Left lobe of liver (tissue), 2 donors: ENCODE results near the gene SHISA7. TPM values are rescaled to one million over a fixed set of nuclear protein-coding genes. Genes with fewer than 3 reads are reported as not detected.

Experiments used
- ATAC-seq: fragments of 200-7000 bp; cut with Tn5 transposase; one replicate; pipeline ENCODE4 v1.9.1; 2020; ENCODE audit warnings: mild to moderate bottlenecking, moderate library complexity
- DNase-seq: peaks from one replicate; pipeline ENCODE4 v3.0.0-alpha.2; 2020; ENCODE audit warnings: low spot score
- total RNA-seq: library from RNA; stranded (reverse); gene quantifications from one replicate; pipeline ENCODE4 v1.2.1, GENCODE V29; 2021
- donor health status: DM: no; HTN: no; CAD: no; lungs with moderate emphysema.
- donor health status: DM: no; HTN: yes; CAD: no.

Gene SHISA7
- total RNA-seq, 1 donor from 2014 or later = not detected

DNA sequence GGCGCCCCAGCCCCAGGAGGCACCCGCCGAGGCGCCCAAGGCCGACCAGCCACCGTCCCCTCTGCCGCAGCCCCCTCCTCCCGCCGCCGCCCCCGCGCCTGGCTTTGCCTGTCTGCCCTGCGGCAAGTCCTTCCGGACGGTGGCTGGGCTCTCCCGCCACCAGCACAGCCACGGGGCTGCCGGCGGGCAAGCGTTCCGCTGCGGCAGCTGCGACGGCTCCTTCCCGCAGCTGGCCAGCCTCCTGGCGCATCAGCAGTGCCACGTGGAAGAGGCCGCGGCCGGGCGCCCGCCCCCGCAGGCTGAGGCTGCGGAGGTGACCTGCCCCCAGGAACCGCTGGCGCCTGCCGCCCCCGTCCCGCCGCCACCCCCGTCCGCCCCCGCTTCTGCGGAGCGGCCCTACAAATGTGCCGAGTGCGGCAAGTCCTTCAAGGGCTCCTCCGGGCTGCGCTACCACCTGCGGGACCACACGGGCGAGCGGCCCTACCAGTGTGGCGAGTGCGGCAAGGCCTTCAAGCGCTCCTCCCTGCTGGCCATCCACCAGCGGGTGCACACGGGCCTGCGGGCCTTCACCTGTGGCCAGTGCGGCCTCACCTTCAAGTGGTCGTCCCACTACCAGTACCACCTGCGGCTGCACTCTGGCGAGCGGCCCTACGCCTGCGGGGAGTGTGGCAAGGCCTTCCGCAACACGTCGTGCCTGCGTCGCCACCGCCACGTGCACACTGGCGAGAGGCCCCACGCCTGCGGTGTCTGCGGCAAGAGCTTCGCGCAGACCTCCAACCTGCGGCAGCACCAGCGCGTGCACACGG, 39.3 kb upstream of the SHISA7 start:
- DNase-seq (no peak), ATAC-seq (no peak)

DNA sequence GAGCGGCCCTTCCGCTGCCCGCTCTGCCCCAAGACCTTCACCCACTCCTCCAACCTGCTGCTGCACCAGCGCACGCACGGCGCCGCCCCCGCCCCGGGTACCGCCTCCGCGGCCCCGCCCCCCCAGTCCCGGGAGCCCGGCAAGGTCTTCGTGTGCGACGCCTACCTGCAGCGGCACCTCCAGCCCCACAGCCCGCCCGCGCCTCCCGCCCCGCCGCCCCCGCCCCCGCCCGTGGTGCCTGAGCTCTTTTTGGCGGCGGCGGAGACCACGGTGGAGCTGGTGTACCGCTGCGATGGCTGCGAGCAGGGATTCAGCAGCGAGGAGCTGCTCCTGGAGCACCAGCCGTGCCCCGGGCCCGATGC, 38.7 kb upstream of the SHISA7 start:
- DNase-seq (no peak), ATAC-seq (no peak)

DNA sequence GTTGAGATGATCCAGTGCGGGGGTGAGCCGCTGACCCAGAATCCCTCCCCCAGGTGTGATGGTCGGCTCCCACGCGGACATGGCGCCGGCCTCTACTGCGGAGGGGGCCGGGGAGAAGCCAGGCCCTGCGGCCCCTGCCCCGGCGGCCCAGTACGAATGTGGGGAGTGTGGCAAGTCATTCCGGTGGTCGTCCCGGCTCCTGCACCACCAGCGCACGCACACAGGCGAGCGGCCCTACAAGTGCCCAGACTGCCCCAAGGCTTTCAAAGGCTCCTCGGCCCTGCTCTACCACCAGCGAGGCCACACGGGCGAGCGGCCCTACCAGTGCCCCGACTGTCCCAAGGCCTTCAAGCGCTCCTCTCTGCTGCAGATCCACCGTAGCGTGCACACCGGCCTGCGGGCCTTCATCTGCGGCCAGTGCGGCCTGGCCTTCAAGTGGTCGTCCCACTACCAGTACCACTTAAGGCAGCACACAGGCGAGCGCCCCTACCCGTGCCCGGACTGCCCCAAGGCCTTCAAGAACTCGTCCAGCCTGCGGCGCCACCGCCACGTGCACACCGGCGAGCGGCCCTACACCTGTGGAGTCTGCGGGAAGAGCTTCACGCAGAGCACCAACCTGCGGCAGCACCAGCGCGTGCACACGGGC, 38.2 kb upstream of the SHISA7 start:
- ATAC-seq (no peak), DNase-seq (no peak)

DNA sequence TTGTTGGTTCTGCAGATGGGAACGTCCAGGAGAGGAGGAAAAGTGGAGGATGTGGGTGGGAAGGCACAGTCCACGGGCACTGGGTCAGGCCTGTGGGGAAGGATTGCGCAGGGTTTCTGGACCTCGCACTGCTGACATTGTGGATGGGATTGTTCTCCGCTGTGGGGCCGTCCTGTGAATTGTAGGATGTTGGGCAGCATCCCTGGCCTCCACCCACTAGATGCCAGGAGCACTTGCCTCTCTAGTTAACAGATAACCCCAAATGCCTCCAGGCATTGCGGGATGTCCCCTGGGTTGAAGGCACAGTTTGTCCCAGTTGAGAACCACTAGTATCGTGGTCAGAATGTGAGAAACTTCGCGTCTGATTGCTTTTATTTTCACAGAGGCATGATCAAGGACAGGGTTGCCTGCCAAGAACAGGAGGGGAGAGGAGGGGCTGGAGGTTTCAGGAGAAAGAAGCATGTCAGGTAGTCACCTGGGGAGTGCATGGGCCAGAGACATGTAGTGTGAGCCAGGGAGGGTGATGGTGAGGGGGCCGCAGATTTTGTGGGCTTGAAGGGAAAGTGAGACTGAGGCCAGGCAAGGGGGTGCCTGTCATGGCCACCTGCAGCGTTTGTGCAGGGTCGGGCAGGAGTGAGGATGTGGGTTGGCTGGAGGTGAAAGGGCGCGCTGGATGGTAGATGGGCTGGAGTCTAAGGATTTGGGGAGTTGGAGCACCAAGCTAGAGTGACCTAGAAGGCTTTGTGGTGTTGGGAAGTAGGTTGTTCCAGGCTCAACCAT, 36.5 kb upstream of the SHISA7 start:
- no peak for DNase-seq
- ATAC-seq = no peak

DNA sequence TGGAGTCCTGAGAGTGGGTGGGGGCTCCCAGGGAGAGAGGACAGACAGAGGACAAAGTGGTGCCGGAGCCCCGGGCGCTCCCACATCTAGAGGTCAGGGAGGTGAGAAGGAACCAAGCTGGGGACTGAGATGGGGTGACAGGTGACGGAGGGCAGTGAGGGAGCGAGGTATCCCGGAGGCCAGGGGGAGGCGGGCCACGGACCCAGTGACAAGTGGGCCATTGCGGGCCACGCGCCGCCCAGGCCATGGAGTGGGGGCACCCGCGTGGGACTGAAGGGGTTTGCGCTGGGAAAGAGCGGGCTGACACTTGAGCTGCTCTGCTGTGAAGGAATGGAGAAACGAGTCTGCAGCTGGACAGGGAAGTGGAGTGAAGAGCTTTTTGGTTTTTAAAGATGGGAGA, 35.9 kb upstream of the SHISA7 start:
- no peak for DNase-seq

DNA sequence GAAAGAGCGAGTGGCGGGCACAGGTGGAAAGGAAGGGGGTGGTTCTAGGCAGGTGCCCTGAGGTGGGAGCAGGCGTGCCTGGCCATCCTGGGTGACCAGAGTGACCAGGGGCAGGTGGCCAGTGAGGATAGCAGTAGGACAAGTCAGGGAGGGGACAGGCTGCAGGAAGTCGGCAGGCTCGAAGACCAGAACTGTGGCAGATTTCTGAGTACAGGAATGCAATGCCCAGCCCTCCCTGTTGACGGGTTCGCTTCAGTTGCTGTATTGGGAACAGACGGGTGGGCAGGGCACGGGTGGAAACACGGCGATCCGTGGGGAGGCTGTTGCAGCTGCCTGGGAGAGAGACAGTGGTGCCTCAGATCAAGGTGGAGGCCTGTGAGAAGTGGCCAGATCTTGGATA, 35.3 kb upstream of the SHISA7 start:
- DNase-seq (no peak), ATAC-seq (no peak)

More for the DNA sequence above, 35.9 kb upstream of the SHISA7 start:
- no peak for ATAC-seq

DNA sequence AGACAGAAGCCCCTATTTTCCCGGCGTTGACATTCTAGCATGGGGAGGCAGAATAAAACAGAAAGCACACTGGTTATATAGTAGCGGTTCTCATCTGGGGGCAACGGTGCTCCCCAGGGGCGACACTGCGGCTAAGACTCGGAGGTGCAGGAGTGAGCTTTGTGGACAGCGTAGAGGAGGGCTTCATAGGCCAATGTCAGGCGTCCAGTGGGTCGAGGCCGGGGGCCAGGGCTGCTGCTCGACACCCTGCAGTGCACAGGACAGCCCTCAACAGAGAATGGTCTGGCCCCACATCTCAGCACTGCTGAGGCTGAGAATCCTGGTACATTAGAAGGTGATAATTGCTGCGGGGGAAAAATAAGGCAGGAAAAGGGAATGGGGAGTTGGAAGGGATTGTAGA, 34.8 kb upstream of the SHISA7 start:
- DNase-seq (no peak), ATAC-seq (no peak)

DNA sequence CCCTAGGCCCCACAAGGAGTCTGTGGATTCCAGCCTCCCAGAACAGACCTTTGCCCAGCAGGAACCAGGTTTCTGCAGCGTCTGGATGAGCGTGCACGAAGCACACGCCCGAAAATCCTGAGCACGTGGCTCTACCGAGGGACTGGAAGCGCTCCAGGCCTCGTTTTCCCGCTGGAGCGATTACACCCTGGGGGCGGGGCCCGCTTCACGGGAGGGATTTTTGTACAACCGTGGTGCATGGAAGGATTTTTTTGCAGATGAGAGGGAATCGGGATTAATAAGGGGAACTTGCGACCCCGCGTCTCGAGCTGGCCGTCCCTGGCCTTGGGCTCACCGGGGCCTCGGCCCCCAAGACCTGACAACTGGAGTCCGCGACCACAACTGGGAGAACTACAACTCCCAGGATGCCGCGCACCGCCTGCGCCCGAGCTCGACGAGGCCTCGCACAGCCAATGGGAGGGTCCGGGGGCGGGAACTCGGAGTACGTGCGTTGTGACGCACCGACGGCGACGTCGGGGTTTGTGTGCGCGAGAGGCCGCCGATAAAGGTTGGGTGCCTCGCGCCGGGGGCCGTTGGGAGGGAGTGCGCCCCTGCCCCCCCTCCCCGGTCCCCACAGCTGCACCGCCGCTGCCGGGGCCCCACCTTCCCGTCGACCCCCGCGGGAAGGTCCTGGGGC, 33.1 kb upstream of the SHISA7 start, which contains the start of gene ZNF628:
TSS of gene ZNF628 (plus strand) at position 518 of the 676 bp plus-strand sequence. CDS start 3,294 bp downstream, outside the sequence.
- peak; percentile 95 for ATAC-seq
- DNase-seq = peak; percentile 99

DNA sequence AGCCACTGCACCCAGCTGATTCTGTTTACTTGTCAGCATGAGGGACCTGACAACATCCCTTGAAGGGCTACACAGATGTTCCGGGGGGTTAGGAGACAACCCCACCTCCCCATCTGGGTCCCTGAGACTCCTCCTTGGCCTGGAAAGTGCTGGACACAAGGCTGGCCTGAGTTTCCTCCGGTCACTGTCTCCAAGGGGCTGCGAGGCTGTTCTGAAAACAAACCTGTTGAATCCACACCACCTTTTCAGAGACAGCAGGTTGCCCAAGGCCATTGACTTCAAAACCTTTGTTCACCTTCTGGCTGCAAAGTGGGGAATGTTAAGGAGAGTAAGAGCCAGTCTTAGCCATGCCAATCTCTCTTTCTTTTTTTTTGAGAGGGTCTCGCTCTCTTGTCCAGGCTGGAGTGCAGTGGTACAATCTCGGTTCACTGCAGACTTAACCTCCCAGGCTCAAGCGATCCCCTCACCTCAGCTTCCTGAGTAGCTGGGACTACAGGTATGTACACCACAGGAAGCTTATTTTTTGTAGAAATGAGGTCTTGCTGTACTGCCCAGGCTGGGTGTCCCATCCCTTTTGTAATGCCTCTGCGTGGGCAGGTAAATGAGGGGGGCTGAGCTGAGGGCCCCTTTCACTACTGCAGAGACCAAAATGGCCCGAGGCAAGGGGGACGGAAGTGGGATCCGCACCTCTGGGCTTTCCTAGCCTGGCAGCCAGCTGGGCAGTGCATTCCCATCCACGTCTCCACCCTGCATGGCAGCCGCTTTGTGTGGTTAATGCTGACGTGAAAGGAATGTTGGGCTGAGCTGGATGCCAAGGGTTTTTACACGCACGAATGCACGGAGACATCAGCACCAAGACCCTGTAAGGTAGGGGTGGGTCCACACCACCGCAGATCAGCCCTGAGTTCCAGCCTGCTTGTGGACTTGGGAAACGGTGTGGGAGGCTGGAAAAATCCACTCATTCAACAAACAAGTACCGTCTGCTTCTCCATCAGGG, 31.5 kb upstream of the SHISA7 start:
- DNase-seq = no peak
- ATAC-seq = no peak

DNA sequence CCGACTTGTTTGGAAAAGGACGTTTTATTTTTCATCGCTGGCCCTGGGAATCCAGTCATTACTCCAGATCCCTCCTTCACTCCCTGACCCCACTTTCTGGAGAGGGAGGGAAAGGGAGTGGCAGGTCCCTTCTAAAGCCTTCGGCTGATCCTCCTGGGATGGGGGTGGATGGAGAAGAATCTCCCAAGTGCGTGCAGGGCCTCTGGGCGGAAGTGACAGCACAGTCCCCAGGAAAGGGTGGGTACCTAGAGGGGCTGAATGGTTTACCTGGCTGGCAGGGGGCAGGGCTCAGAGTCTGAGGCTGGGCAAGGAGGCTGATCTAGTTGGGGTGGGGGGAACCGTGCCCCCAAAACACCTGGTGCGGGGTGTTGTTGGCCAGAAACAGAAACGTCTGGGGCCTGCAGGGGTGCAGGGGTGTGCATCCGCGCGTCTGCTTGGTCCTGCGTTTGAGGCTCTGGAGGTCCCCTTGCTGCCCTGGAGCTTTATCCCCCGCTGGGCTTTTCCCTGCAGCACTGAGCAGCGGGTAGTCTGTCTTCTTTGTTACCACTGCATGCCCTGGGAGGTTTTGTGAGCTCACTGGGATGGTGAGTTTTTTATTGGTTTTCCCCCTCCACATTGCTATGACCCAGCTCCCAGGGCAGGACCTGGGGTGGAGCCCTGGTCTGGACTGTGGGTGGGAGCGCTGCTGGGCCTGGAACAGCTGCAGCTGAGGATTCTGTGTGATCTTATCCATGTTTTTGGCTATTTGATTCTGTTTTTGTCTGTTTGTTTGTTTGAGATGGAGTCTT, 30.3 kb upstream of the SHISA7 start:
- DNase-seq = no peak
- no peak for ATAC-seq

DNA sequence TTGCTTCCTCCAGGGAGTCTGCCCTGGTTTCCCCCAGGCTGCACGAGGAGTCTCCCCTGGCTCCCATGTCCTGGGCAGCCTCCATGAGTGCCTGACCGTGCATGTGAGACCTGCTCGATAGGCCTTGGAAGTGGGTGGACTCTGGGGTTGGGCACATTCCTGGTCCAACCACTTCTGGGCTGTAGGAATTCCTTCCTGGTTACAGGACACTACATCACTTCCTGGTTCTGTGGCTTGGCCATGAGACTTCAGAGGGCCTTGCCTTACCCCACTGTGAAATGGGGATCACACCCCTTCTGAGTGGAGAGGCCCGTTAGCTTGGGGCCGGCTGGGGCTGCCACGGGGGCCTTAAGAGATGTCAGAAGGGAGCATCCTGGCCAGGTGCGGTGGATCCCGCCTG, 29.4 kb upstream of the SHISA7 start:
- ATAC-seq = no peak
- no peak for DNase-seq

DNA sequence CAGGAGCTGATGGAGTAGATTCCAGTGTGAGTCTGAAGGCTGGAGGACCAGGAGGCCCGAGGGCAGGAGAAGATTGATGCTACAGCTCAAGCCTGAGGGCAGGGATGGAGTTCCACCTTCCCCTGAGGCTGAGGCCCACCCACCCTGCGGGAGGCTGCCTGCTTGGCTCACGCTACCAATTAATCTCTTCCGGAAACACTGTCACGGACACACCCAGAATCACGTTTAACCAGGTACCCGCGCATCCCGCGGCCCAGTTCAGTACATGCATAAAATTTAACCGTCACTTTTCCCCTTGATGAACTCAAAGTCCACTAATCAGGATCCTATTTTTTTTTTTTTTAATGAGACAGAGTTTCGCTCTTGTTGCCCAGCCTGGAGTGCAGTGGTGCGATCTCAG, 28.2 kb upstream of the SHISA7 start:
- no peak for DNase-seq
- no peak for ATAC-seq

DNA sequence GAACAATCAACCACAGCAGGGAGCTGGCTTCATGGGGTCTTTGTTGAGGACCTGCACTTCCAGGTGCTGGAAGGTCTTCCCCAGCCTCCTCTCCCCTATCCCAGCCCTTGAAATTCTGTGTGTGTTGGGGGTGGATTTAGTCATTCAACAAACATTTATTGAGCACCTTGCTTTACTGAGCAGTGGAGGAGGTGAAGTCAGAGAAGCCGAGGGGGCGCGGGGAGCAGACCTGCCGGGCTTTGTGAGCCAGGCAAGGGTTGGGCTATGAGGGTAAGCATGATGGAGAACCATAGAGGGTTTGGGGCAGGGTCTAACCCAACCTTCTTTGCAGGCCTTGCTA, 24.9 kb upstream of the SHISA7 start:
- ATAC-seq (no peak), DNase-seq (no peak)

DNA sequence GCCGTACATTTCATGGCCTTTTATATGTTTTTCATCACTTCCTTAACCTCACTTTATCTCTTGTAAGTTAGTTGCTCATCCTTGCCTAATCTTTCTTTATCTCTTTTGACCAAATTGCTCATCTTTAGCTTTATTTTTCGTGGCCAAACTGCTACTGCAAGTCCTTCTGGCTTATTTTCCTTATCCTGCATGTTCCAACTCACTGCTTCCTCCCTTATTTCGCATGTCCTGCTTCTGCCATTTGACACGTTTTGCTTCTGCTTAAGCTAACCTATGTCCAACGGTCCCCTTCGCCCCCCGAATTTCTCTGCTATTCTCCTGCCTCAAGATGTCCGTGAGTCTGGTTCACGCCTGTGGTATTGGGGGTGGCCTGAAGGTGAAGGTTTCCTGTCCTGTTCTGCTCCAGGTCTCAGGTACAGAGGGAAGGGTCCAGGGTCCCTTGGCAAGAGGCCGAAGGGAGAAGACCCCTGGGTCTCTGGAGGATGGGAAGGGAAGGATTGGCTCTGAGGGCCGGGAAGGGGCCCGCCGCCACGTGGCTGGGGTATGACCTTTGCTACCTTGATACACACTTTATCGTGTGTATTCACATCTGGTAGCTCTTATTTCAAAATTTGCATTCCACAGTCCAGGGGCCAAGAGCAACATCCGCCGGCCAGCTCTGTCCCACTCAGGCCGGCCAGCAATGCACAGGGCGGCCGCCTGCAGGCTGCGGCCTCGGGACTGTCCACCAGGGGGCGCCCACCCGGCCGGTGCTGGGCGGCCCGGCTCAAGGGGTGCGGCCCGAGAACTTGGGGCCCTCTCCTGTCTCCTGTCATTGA, 24.3 kb upstream of the SHISA7 start:
- DNase-seq = peak; percentile 83
- ATAC-seq = peak; percentile 97

DNA sequence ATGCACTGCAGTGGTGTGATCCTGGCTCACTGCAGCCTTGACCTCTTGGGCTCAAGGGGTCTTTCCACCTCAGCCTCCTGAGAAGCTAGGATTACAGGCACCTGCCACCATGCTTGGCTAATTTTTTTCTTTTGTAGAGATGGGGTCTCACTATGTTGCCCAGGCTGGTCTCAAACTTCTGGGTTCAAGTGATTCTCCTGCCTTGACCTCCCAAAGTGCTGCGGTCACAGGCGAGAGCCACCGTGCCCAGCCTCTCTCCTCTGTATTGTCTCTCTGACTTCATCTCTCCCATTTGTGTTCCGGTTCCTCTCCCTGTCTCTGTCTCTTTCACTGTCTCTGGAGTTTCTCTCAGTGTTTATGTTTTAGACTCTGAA, 23.1 kb upstream of the SHISA7 start:
- no peak for ATAC-seq

DNA sequence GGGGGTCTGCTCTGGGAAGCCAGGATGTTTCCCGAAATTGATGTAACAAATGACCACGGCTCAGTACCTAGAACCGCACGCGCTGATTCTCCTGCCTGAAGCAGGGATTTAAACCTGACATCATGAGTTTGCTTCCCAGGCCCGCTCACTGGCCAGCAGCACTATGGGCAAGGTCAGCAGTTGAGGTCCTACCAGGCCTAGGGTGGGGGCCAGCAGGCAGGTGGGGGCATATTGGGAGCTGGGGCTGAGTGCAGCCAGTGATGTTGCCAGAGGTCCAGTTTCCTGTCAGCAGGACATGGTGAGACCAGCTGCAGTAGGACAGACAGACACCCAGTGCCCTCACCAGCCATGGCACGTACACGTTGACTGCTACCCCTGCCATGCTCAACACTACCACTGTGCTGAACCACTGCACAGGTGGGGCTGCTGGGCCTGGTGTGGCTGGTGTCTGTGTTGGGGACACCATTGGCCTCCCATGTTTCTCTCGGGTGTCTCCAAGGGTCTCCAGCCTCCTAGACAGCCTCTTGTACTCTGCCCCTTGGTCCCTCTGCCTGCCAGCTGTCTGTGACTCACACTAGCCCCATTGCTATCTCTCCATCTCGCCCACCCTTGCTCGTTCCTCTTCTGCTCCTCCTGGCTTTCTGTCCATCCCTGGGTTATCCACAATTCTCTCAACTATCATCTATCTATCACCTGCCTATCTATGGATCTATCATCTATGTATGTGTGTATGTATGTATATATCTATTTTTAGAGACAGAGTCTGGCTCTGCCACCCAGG, 22.6 kb upstream of the SHISA7 start:
- ATAC-seq = no peak
- DNase-seq = no peak

More for the DNA sequence above, 23.1 kb upstream of the SHISA7 start:
- no peak for DNase-seq

DNA sequence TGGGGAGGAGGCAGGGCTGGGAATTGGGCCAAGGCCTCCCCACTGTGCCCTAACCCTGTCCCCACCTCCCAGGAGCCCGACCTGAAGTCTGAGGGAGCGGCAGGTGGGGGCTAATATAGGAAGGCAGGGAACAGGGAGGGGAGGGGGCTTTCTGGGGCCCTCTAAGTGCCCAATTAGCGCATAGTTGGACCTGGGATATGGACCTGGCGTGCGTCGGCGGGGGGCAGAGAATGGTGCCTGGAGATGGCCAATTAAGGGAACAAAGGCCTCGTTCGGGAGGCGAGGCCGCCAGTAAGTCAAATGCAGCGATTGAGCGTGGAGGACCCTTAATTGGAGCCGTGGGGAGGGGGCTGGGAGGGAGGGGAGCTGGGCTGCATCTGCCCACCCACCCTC, 21.6 kb upstream of the SHISA7 start, which contains the start of gene C19orf85:
TSS of gene C19orf85 (minus strand) at position 90 of the 393 bp plus-strand sequence. CDS start 197 bp downstream, outside the sequence.
- no peak for DNase-seq
- no peak for ATAC-seq
